Hematopoietic multipotent progenitor cell treated with erythropoietin and hydrocortisone succinate and interleukin-3 and kit ligand, for 15 days (in vitro differentiated cells): Measurements from ENCODE around the gene BCAN.

Experiments
- DNase-seq: peaks from one replicate; pipeline ENCODE4 v3.0.0-alpha.2; 2015; ENCODE audit warnings: low spot score

The BCAN gene

DNA sequence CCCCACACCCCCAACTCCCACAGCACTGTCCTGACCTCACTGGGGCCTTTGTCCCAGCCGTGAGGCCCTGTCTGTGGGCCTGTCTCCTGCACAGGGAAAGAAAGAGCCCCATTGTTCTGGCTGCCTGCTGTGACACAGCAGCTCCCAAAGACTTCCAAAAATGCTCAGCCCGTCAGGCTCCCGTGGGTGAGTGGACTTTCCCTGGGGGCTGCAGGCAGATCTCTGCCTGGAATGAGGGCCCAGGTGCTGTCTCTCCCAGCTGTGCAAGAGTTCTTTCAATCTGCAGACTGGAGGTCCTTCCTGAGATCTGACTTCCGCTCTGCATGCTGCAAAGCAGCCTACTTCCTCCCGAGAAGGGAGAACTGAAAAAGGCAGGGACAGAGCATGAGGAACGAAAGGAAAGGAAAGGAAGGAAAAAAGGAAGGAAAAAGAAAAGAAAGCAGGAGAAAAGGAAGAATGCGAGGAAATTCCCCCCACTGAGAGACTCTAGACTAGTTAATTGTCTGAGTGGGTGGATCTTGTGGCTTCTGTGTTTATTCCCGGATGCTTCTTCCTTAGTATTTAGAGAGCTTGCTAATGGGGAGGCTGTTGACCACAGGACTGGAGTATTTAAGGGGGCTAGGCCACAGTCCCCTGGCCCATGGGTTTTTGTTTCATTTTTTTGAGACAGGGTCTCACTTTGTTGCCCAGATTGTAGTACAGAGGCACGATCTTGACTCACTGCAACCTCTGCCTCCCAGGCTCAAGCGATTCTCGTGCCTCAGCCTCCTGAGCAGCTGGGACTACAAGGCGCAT, 20.3 kb downstream of the BCAN start:
- no peak for DNase-seq

DNA sequence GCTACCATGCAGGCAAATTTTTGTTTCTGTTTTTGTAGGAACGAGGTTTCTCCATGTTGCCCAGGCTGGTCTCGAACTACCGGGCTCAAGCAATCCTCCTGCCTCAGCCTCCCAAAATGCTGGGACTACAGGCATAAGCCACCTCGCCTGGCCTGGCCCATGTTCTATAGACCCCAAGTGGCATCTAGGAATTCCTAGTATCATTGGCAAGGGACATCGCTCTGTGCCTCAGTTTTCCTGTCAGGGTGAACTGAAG, 20.8 kb downstream of the BCAN start:
- no peak for DNase-seq

DNA sequence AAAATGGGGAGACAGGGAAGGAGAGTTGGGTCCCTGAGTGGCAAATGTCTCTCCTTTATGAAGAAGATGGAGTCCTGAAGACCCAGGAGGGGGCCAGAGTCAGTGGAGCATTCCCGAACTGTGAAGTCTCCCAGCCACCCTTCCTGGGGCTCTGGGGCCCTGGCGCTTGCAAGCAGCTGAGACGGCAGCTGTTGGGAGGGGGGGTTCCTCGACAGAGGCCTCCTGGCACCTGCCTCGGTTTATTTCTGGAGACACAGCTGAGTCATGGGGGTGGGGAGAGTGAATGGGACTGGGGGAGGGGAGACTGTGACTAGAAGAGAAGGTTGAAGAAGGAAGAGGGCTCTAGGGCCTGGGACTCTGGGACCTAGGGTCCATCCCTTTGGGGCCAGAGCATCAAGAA, 21.3 kb downstream of the BCAN start:
- DNase-seq, result no peak

DNA sequence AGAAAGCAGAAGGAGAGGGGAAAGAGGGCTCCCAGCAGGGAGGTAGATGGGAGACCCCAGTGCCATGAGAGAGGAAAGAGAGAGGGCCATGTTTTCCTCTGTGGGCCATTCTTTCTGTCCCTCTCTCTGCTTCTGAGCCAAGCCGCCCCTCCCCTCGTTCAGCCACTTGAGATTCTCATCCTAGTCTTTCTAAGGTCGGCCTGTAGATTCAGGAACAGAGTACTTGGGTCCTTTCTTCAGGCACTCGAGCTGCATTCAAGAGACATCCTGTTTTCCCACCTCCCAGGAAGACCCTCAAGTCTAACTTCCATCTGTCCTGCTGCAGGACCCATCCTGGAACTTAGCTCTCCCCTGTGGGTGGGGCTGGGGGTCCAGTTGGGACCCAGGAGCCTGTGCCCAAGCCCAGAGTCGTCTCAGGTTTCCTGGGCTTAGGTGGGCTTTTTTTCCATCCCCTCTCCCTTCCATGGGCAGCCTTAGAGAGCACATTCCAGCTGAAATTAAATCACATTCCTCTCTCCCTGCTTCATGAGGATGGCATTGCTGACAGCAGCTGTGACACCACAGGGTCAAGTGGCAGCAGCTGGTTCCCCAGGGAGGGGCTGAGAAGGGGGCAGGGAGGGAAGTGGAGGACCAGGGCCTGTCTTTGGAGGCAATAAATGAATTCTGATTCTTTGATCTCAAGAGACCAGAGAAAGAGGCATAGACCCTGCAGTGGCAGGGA, 22.3 kb downstream of the BCAN start:
- DNase-seq, result no peak

DNA sequence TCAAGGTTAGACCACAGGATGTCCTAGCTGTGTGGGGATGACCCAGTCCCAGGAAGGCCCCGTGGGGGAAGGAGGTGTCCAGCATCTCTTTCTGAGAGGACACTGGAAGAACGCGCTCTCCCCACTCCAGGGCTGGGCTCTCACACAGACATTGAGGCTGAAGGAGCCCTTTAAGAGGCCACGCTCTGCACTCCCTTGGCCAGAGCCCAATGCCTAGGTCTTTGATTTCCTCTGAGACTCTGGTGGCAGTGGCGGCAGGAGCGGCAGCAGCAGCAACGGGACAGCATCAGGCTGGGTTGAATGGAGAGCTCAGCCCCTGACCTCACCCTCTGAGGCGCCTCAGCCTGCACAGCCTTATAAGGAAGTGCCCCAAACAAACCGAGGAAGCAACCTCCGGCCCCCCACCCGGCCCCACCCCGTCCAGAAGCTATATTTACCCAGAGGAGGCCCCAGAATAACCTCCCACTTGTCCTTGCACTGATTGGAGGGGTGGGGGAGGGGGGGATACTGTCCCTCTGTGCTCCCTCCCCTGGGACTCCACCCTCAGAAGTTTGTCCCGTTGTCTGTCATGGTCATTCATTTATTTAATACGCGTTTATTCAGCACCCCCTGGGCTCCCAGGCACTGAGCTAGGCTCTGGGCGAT, 23.0 kb downstream of the BCAN start:
- no peak for DNase-seq

- no peak for DNase-seq
Observed at GRCh38 chr1:156665539-156665938, 23.6 kb downstream of the BCAN start.

DNA sequence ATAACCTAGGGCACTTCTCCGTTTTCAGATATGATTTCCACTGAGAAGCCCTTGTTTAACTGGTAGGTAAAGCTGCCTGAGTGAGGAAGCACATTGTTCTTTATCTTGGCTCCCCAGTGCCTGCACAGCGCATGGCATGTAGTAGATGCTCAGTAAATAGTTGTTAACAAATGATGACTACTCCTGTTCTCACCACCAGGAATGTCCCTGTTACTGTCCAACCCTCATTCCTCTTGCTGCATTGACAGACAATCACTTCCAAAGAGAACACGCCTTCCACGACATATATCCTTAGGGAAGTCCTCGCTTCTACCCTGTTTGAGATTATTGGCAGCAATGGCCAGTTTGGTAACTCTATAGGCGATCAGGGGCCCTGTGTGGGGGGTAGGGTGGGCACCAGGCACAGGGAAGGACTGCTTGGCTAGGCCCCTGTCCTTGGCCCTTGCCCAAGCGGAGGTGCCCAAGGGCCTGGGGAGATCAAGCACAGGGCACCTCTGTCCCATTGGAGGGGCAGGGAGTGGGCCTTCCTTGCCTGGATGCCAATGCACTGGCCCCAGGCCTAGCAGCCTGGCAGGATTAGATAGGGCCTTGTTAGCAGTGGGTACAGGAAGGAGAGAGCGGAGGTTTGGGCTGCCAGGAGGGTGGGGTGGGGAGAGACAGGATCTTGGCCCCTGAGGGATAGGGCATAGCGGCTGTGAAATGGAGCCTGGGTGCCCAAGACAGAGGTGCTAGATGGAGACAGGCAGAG, 25.1 kb downstream of the BCAN start:
- no peak for DNase-seq

DNA sequence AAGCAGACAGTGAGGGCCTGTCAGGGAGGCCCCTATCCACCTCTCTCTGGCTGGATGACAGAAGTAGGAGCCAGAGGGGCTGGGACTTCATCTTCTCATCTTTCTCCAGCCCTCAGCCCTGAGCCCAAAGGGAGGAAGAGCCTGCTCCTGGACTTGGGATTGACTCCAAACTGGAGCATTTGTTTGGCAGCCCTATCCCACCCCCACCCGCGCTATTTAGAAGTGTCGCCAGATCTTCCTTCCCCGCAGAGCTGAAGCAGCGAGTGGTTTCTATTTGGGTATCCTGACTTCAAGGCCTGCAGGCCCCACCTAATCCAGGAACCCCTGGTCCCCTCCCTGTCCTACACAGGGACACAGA, 25.7 kb downstream of the BCAN start:
- no peak for DNase-seq

DNA sequence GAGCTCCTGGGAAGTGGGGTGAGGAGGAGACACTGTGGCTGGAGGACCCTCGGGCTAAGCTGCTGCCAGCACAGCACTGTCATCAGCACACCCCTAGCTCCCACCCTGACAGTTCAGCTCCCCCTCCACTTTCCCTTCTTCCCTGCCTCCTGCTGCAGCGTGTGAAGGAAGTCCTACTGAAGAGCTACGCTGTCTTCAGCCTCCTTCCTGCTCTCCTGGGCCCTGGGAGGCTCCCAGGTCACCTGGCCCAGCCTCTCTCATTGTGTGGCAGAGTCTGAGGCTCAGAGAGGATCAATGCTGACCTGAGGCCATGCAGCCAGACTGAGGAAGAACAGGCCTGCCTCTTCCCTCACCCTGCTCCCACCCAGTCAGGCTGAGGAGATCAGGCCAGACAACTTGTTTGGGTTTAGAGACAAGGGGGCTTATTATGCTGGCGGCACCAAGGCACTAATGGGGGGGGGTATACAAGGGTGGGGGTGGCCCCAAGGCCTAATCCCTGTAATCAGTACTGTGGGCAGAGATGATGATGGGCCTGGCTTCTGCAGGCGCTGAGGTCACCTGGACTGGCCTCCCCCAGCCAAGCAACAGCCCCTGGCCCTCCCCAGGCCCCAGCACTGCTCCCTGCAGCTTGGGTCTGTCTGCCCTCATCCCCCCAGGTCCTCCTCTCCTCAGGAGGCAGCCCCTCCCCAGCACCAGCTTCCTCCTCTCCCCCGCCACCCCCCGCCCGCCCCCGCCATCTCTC, 26.2 kb downstream of the BCAN start:
- no peak for DNase-seq

GRCh38 chr1:156668801-156669637, 27.1 kb downstream of the BCAN start:
- DNase-seq, result no peak

- no peak for DNase-seq
Observed at GRCh38 chr1:156669794-156670193, 27.9 kb downstream of the BCAN start.

DNA sequence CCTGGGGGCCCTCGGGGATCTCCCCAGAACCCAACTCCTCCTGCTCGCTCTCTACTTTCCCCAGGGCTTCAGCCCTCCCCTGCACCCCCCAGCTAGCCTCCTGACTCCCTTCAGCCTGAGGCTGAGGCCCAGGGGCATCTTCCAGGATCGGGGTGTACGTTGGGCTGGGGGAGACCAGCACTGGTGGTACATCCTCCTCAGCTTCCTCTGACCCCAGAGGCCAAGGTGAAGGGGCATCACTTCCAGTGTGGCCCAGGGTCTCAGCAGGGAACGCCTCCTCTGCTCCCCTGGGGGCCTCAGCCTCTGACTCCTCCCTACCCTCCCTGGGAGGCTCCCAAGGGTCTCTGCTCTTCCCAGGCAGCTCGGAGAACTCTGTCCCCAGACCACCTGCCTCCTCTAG, 28.4 kb downstream of the BCAN start:
- no peak for DNase-seq

- DNase-seq, result no peak
Observed at GRCh38 chr1:156670791-156671190, 28.9 kb downstream of the BCAN start.

DNA sequence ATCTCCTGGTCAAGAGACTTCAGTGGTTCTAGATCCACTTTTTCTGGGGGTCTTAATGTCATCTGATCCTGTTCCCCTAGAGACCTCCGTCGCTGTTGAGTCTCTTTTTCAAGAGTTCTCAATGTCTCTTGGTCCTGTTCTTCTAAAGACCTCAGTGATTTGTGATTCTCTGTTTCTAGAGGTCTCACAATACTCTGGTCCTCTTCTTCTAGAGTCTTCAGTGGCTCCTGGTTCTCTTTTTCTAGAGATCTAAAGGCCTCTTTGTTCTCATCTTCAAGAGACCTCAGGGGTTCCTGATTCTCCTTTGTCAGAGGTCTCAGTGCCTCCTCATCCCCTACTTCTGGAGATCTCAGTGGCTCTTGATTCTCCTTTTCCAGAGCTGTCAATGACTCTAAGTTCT, 29.9 kb downstream of the BCAN start:
- DNase-seq, result no peak

DNA sequence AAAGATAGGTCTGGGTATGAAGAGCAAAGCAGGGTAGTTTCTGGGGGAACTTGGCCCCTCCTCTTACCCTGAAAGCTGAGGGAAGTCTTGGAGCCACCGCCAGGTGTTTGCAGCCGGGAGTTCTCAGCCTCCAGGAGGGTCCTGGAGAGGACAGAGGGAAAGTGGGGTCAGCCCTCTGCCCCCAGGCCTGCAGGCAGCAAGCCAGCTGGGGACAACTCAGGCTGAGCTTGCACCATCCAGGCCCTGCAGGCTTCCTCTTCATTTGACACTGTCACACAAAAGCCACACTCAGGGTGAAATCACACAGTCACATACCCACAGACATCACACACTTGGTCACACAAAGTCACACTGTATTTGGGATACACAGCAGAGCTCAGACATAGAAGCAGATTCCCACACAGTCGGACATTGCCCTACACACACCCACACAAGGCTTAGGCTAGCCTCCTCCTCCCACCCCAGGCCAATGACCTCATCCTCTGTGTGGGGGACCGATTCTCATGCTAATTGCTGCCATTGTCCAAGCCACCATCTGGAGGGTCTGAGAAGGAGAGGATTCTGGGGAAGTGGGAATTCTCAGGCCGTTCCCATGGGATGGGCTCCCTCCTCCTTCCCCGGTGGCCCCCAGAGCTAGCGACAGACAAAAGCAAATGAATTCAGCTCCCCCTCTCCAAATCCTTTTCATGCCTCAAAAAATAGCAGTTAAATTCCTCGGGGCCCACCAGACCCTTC, 31.6 kb downstream of the BCAN start:
- no peak for DNase-seq

DNA sequence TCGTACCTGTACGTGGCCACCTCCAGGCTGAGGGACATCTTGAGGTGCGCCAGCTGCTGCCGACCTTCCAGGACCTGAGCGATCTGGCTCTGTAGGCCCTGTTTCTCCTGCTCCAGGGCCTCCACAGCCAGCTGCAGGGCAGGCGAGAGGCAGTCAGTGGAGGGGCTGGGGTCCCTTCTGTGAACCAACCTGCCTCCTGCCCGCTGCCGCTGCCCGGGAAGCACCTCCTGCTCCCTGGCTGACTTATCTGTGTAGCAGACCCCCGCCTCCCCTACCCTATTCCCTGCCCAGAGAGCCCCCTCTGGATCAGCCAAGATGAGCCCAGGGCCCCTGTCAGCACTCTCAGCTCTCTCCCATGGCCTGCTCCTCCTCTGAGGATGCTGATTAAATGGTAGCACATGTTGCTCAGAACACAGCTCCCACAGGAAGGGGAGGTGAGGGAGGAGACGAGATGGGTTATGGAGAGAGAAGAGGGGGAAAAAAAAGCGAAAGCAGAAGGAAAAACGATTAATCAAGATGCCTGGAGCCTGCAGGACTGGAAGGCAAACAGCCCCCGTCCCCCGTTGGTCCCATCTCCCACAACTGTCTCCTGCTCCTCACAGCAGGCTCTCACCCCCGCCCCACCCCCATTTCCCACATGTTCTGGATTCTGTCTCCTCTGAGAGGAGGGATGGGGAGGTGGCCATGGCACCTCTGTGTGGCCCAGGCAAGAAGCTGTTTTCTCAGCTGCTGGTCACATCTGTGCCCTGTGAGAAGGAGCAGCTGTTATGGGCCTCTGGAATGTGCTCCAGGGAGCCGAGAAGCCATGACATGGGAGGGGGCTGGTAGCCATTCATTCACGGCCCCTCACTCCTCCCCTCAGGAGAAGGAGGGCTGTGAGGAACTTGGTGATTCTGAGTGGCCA, 33.5 kb downstream of the BCAN start:
- DNase-seq, result no peak

DNA sequence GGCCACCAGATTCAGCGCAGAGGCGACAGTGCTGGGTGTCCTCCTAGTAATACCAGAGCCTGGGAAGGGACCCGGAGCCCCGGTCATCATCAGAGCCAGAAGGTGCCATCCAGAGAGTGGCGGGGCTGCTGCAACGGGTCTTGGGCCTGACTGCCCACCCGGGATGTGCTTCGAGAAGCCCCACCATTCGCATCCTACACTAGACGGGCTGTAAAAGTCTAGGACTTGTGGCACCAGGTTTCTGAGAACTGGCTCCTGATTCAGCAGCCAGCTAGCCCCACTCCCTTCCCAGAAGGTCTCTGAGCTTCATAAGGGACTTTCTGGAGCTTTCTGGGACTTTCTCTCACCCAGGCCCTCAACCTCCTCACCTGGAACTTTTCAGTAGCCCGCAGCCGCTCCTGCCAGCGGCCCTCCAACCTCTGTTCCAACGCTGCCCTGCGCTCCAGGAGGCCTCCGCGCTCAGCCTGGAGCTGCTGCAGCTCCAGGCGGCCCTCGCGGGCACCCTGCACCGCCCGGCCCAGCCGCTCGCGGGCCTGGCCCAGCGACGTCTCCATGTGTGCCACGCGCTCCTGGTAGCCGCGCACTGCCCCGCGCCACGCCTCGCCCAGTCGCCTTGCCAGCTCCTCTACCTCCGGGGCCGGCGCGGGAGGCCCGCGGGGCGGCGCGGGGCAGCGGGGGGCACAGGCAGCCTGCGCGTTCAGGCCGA, 34.4 kb downstream of the BCAN start:
- no peak for DNase-seq

DNA sequence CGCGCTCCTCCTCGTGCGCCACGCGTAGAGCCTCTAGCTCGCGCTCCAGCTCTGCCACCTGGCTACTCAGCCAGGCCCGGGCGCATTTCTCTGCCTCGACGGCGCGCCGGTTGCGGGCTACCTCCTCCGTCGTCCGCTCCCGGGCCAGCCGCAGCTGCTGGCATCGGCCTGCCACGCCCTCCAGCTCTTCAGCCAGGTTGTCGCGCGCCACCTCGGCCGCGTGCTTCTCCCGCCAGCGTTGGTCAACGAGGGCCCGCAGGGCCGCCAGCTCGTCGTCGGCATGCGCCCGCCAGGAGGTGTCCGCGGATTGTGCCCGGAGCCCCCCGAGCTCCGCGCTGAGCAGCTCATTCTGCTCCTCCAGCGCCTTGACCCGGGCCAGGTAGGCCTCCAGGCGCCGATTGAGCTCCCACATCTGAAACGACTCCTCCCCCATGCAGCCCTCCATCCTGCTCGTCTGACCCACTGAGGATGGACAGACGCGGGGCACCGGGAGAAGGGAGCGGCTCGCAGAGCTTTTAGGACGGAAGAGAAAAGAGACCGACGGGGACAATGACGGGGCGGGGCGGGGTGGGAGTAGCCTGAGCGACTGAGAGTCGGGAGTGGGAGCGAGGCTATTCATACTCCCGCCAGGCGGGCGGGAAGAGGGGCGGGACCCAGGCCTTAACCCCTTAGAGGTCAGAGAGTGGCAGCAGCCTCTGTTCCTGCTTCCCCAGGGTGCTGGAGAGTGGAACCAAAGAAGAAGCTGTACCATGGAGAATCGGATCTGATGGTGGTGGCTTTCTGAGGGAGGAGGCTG, 35.1 kb downstream of the BCAN start, which contains the start of gene NES:
TSS of gene NES (minus strand) at position 588 of the 796 bp plus-strand sequence. CDS start at position 445, 143 bp downstream.
- no peak for DNase-seq
